NCI-H1417 (cell line): ENCODE results near the gene MAGEF1.

Experiments
- DNase-seq, 3 experiments: peaks; one replicate each; lab custom pipeline; 2025; lab: John Stamatoyannopoulos, UW

The MAGEF1 gene

GRCh38 chr3:184669578-184669977 lies 42.3 kb downstream of the MAGEF1 start:
- DNase-seq: no peak

DNA sequence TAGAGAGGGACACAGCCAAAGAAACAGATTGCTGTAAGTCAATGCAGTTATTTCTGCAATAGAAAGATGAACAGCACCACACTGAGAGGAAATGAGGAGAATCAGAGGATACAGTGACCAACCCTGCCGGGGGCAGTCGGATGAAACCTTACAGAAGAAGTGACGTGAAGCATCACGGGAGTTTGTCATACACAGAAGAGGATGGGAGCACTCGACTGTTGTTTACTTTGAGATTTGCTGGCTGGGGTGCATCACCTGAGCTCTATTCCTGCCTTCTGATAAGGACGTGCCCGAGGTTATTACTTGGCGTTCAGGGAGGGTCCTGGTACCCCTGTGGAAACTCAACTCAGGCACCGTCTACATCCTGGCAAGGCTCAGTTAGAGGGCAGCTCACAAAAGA lies 45.4 kb downstream of the MAGEF1 start:
- DNase-seq: peak in 2 of 3 experiments; percentile 25 to 45

DNA sequence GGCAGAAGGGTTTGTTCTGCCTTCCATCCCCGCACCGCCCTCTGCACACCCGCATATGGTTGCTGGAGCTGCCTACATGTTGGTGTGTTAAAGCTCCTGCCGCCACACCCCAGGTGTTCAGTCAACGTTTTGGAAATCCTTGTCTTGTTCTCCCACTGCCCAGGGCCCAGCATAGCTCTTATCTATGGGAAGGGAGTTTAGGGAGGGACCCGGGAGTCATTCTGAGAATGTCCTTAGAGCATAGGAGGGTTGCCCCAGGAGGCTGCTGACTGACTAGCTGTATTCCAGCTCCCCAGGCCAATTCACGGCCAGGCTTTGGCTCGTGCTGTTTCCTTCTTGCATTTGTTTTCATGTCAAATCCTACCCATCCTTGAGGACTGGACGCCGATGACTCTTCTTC lies 46.8 kb downstream of the MAGEF1 start:
- no peak for DNase-seq

GRCh38 chr3:184663756-184664155 lies 48.1 kb downstream of the MAGEF1 start:
- no peak for DNase-seq

GRCh38 chr3:184663356-184663755 lies 48.5 kb downstream of the MAGEF1 start:
- no peak for DNase-seq

DNA sequence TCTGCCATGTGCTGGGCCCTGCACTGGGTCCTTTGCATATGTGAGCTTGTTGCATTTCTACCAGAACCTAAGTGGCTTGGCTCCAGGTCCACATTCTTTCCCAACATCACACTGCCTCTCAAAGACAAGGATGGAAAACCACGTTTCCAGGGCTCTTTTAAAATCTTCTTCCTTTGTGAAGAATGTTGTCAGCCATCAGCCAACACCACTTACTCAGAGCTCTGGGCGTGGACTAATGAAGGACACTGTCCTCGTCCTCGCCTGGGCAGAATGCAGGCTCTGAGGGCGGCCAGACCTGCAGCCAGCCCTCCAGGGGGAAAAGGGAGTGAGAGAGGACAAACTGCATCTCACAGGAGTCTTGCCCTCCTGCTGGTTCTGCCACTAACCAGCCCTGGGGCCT lies 49.7 kb downstream of the MAGEF1 start:
- no peak for DNase-seq

DNA sequence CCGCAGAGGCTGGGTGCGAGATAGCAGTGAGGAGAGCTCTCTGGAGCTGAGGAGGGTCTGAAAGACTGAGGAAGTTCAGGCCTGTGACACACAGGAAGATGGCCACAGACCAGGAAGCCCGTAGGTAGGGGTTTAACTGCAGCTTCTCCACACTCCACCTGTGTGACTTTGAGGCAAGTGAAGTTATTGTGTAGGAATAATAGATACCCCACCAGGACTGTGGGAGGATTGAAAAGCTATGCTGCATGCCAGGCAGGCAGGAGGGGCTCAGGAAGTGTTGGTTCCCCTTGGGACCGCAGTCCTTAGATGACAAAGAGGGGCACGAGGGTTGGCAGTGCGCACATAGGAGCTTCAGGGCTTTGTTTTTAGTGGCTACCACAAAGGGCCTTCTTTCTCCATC lies 50.9 kb downstream of the MAGEF1 start:
- no peak for DNase-seq
